GM19240 (cell line): ENCODE data around the gene FOXD4.
"Not testable (repeated sequence)": the region's sequence is repeated elsewhere in the genome, so short reads cannot be mapped to it uniquely, and the experiment has no call there.

Source experiments
- DNase-seq: peaks from one replicate; pipeline ENCODE4 v3.0.0; 2011; ENCODE audit warnings: low spot score; ENCODE audit not compliant: insufficient read length

The FOXD4 gene

DNA sequence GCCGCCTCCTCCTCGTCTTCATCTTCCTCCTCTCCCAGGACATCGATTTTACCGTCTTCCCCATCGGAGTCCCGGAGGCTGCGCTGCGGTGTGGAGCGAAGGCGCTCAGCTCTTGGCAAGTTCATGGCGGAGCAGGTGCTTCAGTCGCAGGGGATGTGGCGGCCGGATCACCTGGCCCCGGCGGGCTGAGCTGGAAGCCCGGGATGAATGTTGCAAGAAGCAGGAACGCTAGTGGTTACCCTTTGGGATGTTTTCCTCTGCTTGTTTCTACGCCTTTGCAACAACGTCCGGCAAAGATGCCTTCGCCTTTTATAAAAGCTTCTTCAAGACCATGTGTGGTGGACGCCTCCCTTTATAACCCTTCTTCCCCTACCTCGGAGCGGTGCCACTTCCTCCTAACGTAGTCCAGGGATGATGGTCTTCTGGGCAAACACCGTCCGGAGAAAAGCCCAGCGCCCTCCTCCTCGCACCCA, at the start of gene FOXD4:
TSS of gene FOXD4 (minus strand) at position 423 of the 473 bp plus-strand sequence. CDS start at position 125, 298 bp downstream.
- not testable (repeated sequence) for DNase-seq

DNA sequence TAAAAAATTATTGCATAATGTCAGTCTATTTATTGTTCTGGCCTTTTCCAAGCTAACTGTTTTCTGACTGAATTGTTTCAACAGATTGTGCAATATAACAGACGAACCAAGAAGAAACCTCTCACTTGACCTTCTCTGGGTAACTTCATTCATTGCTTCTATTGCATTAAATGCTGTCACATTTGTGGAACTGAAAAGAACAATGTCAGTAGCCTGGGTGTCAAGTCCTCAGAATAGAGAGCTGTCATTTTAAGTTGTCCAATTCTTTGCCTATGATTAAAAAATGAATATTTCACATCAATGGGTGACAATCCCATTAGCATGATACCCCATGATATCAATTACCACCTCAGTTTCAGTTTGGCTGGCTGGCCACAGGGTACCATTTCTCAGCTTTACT, 41.7 kb upstream of the FOXD4 start:
- not testable (repeated sequence) for DNase-seq

DNA sequence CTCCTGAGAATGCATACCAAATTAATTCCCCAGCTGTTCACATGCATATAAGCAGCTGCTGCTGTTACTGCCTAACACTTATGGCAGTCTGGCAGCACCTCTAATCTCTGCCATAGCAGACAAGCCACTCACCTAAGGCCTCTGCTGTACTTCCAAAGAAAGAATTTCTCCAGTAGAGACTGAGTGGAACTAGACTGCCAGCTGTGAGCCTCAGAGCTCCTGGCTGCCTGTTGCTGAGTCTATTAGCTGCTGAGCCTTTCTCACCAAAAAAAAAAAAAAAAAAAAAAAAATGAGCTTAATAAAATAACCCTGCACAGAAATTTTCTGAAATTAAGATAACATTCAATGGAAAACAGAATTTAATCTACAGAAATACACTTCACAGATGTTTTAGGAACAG, 33.0 kb upstream of the FOXD4 start:
- not testable (repeated sequence) for DNase-seq

DNA sequence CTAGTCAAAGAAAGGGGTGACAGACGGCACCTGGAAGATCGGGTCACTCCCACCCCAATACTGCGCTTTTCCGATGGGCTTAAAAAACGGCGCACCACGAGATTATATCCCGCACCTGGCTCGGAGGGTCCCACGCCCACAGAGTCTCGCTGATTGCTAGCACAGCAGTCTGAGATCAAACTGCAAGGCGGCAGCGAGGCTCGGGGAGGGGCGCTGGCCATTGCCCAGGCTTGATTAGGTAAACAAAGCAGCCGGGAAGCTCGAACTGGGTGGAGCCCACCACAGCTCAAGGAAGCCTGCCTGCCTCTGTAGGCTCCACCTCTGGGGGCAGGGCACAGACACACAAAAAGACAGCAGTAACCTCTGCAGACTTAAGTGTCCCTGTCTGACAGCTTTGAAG, 21.7 kb upstream of the FOXD4 start:
- not testable (repeated sequence) for DNase-seq

DNA sequence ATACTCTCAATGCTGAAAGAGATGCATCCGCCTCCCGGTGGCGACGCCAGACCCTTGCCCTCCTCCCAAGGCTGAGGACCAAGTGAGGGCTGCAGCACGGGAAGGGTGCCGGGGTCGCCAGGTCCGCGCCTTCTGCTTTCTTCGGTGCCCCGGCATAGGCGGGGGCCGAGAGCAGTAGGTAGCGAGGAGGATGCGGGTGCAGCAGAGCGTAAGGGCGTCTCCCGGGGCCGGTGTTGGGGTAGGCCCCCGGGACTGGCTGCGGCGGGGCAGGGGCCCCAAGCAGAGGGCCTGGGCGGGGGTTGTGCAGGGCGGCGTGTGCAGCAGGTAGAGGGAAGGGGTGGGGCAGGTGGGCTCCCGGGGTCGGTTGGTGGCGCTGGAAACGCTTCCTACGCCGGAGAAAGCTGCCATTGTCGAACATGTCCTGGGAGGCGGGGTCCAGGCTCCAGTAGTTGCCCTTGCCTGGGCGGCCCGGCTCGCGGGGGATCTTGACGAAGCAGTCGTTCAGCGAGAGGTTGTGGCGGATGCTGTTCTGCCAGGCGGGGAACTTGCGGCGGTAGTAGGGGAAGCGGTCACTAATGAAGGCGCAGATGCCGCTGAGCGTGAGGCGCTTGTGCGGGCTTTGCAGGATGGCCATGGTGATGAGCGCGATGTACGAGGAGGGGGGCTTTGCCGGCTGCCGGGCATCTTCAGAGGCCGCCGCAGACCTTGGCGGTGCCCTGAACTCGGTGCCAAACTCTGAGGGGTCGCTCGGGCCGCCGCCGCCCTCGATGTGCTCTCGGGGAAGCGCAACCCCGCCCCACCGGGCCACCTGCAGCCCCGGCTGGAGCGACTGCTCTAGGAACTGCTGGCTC, 848 bp downstream of the FOXD4 start:
- not testable (repeated sequence) for DNase-seq

DNA sequence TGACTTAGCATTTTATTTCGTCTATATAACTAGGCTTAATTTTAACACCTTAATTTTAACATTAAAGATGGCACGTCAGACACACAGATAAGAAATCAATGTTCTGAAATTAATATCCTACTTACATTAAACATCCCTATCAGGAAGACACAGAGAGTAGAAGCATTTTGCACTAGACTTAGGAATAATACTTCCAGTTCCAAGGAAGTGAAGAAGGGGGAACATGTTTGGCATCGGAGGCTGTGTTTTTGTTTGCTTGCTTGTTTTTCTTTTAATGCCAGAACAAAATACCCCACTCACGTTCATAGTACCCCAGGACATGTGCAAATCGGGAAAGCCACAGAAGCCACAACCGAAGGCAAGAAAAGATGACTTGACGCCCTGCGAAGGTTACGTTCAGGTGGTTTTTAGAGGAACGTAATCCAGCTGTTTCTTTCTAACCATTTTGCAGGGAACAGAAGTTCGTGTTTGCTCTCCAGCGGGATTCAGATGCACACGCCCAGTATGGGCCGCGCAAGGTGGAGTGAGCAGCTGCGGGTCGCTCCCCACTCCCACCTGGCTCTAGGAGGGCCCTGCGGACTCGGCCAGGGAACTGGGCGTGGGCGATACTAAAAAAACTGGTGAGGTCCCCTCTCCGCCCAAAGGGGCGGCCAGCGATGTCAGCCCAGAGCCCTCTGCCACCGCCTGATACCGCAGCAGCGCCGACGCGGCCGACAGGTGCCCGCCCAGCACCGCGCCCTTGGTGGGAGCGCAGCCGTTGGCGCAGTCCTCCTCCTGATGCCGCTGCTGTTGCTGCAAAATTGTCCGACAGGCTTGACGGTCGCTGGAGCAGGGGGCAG, 1.8 kb downstream of the FOXD4 start:
- DNase-seq, result not testable (repeated sequence)

DNA sequence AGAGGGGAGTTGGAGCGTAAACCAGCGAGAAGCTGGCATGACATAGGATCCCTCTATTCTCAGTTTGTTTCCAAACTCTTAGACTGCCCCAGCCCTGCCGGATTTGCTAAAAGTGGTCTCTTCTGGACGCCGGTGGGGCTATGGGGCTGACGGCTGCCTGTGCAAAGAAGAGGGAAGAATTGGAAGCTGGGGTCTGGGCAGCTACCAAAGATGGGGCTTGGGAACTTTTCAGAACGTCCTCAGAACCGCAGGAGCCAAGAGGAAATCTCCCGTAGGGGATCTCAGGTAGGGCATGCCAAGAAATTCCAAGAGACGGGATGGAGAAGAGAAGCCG, 3.1 kb downstream of the FOXD4 start:
- DNase-seq, result not testable (repeated sequence)

DNA sequence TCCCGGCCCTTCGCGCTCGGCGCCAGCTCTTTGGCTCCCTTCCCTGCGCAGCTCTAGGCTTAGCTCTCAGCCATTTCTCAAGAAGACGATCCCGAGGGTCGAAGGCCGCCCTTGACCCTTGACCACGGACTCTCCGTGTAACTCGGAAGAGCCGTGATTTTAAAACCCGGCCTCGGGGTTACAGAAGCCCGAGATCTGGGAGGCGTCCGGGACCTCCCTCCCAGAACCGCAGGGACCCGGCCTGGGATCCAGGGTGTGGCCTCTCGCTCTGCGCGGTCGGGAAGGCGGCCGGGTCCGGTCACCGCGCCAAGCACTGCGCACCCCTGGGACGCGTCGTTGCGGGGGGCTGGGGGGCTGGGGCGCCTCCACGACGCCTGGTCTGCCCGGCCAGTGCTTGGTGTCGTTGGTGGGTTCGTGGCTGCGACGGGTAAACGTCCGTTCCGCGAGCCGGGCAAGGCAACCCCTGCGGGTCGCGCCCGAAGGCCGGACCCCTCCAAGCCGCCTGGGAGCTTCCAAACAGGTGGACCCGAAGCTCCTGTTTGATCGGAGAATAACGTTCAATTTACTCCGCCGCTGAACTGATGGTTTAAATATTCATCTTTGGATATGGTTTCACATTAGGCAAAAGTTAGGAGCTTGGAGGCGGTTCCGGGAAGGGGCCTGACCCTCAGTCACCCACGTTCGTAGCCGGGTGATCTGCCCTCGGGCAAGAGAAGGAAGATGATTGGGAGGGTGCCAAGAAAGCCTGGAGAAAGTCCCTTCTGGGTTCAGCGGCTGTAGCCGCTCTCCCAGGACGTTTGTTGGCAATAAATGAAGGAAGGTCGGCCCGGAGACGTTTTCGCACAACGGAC, 3.7 kb downstream of the FOXD4 start:
- DNase-seq, result not testable (repeated sequence)

DNA sequence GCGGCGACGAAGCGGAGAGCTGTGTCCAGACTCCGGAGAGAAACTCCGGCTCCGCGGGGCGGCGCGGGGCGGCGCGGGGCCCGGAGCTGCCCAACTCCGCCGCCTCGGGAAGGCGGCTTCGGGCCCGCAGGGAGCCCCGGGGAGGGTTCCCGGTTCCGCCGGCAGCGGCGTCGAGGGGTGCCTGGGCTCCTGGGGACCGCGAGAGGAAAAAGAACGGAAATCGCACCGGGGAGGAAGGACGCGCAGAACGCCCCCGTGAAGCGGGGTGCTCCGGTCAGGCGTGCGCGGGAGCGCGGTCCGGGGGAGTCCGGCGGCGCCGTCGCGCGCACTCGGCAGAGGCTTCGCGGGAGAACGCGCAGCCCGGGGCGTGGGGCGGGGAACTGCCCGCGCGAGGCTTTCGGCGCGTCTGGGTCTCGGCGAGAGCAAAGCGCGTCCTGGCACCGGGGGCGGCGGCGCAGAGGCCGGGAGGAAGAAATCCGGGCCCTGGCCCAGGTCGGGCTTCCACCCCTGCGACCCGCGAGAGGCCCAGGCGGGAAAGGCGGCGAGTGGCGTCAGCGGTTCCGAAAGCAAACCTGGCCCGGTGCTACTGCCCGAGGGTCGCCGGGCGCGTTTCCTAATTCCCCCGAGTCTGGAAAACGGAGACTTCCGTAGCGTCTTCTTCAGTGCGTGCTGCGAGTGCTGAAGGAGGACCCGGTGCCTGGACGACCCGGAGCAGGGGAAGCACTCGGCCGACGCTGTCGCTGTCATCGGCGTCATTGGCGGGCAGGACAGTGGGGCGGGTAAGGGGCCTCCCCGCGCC, 4.5 kb downstream of the FOXD4 start:
- DNase-seq, result not testable (repeated sequence)

DNA sequence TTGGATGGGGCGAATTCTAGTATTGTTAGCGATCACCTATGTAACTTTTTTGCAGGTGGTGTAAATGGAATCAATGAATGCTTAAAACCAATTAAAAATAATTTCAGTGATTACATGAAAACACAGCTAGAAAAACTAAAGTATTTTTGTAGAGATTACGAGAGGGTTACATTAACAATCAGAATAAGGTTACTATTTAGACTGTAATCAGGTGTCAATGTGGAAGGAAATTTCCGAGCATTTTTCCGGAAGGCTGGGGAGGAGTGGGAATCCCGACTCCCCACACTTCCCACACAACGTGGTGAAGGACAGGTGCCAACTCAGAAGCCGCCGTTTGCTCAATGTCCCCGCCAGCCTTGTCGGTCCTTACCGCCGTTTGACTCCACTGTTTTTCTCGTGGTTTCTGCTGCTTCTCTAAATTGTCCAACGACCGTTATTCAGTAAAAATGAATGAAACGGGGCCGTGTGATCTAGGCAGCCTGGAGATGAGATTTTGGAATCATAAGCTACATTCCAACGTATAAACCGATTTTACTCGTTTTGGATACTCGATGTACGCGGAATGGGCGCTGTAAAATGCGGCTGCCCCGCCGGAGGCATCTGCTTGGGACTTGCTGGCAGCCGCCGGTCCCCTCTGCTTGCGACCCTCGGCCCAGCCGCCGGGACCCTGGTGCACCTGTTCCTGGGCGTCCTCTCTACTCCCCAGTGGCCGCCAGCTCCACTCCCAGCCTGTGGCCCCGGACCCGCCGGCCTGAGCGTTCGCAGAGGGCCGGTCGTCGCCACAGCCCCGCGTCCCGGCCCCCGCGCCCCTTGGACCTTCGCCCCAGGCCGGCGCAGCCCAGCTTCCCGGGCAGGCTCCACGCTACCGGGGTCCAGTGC, 5.4 kb downstream of the FOXD4 start:
- DNase-seq, result not testable (repeated sequence)

DNA sequence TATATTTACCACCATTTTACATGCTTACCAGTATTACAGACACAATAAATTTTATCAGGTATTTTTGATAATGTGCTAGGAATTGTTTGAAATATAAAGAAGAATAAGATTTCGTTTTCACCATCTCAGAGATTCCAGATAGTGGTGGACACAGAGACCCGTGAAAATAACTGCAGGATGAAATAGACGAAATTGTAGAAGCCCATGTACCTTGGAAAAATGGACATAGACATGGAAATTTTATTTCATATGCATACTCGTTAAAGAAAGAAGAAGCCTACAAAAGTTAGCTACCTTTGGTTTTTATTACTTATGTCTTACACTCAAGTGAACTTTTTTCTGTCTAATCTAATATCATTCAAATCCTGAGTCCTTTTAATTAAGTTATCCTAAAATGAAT, 7.5 kb downstream of the FOXD4 start:
- DNase-seq, result not testable (repeated sequence)

DNA sequence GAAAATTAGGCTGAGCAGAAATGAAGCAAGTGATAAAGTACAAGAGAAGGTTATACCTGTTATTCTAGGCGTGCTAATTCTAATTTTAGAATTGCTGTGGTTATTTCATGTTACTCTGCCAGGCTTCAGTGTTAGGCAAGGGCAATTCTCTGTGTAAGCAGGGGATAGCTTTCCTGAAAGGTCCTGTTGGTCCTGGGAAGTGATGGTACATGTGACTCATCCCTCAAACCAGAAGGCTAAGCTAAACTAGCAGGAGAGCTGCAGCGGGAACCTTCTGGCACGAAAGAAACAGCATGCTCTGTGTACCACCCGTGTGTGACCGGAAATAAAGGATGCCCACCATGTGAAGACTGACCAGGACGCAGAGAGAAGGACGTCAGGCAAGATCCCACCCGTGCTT, 8.7 kb downstream of the FOXD4 start:
- not testable (repeated sequence) for DNase-seq

DNA sequence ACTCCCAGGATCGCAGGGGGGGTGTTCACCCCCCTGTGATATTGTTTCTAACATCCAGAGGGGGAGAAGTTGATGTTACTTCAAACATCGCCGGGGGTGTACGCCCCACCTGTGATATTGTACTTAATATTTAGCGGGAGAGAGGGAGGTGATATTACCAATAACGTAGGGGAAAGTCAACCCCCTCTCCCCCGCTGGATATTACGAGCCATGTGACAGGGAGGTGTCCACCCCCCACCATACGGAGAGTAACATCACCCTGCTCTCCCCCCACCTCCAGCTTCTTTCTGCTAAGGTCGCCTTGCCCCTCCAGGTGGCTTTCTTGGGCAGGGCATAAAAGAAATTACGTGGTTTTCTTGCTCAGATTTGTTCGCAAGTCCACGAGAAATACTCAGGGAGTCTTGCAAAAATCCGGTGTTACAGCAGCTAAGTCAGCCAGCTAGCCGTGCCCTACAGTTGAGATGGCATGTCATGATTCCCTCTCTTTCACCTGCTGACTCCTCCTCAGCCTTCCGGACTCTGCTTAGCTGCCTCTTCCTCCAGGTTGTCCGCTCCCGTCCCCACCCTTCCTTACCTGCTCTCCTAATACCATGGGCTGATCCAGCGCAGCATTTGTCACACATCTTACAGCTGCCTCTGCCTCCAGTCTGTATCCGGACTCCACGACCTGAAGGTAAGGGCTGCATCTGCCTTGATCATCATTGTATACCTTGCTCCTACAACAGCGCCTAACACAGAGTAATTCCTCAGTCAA, 9.3 kb downstream of the FOXD4 start:
- not testable (repeated sequence) for DNase-seq

DNA sequence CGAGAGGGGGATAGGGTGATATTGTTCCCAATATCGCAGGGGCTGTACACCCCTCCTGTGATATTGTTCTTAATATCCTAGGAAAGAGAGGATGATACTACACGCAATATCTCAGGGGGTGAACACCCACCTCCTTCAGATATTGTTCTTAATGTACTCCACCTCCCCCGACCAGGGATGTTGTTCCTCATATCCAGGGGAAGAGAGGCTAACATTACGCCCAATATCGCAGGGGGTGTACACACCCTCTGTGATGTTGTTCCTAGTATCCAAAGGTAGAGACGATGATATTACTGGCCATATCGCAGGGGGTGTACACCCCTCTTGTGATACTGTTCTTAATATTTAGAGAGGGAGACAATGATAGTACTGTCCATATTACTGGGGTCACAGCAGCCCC, 12.2 kb downstream of the FOXD4 start:
- not testable (repeated sequence) for DNase-seq

DNA sequence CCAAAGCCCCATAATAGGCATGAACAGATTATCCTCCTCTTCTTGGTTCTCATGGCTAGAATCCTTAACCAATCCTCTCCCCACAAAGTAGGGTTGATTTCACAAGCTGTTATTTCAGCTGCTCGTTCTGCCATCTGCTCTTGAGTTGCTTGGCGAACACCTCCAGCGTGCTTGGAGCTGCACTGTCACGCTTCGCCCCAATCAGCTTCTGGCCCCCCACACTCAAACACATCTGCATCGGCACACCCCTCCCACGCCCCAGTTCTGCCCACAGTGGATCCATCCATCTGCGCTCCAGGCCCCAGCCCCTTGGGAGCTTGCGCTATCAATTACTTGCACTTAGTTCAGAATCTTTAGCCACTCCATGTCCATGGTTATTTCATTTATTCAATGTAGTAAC, 17.8 kb downstream of the FOXD4 start:
- DNase-seq, result not testable (repeated sequence)

DNA sequence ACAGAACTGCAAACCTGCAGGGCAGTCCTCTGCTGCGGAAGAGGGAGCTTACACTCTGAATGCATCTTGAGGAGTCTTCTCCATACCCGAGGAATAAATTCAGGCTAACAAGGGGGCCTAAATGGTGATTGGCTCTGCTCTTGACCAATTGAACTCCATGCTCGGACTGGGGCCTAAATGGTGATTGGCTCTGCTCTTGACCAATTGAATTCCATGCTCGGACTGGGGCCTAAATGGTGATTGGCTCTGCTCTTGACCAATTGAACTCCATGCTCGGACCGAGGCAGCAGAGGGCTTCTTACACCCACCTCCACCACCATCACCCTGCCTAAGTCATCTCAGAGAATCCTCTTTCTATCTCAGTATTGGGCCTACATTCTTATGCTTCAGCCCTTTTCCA, 18.4 kb downstream of the FOXD4 start:
- DNase-seq, result not testable (repeated sequence)

DNA sequence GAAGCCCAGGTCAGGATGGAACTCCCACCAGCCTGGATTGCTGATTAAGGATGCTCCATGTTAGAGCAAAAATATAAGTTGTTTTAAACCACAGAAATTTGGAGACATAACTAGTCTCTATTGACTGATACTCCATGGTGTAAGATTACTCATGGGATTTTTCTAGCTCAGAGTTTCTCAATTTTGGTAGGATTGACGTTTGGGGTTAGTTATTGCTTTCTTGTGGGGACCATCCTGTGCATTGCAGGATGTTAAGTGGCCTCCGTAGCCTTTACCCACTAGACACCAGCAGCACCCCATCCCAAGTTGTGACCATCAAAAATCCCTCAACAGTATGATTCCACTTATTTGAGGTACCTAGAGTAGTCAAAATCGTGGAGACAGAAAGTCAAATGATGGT, 19.4 kb downstream of the FOXD4 start:
- not testable (repeated sequence) for DNase-seq

DNA sequence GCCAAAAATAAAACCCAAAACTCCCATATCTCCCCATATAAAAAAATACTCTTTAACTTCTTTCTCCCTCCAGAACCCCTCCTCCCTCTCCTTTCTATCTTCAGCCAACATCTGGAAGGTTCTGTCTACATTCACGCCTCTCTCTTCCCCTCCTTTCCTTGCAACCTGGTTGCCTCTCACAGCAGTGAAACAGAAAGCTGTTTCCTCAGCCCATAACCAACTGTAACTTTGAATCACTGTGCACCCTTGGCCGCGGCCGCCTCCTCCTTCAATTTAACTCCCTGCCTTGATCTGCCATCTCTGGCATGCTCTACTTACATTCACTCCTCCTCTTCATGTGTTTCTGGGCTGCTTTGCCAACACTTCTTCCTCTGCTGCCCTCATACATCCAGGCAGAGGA, 23.2 kb downstream of the FOXD4 start:
- not testable (repeated sequence) for DNase-seq

DNA sequence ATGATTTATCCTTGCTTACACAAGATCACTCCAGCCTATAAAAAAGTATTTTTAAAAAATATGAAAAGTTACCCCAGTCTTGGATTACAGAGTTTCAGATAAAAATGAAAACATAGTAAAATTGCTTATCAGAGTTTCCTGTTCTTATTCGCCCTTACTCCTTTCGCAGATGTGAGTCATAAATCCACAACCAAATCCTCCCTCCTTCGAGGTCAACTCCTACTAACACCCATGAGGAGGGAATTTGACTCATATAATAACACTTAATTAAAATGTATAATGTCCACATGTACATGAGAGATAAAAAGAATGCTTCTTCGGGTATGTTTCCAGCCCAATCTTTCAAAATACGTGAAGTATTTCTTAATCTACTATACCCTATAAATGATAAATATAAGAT, 23.9 kb downstream of the FOXD4 start:
- DNase-seq, result not testable (repeated sequence)
